NOMO-1 treated with dmso at 0.1 percent for 144 hours (cell line): Measurements from ENCODE around the gene TNKS1BP1.

ENCODE experiments used
- DNase-seq: peaks from one replicate; lab custom pipeline; 2025; ENCODE audit not compliant: unreplicated experiment; lab: John Stamatoyannopoulos, UW

TNKS1BP1 gene

DNA sequence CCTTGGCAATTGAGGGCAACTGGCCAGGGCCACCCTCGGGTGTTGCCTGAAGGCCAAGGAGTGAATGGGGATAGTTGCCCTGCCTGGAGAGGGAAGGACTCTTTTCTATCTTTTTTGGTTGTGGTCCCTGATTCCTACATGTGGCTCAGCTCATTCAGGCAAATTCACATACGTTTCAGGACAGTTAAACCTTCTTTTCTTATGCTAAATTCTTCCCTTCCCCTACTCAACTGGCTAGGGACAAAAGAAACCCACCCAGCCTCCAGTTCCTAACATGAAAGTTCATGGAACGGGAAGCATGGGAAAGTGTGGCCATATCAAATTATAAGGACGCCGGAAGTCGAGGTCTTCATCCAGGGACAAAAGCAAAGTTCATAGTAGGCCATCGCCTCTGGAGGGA is 61.4 kb downstream of the TNKS1BP1 start:
- no peak for DNase-seq

GRCh38 chr11:57262157-57262556 is 62.6 kb downstream of the TNKS1BP1 start:
- DNase-seq: no peak

DNA sequence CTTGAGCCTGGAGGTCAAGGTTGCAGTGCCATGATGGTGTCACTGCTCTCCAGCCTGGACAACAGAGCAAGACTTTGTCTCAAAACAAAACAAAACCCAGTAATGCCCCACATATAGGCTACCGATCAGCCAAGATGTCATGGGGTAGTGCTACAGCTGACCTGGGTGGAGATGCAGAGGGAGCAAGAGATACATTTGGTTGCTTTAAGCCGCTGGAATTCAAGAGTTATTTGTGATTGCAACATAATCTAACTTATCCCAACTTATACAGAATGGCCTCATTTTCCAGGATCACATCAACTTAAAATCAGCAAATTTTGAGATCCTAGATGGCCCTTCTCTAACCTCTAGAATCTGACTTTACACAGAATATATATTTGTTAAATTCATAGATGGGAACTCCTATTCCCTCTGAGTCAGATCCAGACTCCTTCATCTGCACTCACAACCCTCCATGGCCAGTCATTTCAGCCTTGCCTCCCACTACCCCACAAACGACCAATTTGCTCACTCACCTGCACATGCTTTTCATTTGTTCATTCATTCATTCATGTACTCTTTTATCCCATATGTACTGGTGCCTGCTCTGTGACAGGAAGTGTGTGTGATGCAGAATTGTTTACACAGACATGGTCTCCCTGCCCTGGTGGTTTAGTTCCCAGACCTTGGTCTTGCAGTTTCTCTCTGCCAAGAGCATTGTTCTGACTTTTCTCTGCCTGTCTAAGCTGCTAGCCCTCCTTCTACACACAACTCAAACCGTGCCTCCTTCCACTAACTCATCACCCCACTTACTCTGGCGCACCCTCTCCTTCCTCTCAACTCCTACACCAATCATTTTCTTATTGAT is 63.6 kb downstream of the TNKS1BP1 start:
- no peak for DNase-seq

DNA sequence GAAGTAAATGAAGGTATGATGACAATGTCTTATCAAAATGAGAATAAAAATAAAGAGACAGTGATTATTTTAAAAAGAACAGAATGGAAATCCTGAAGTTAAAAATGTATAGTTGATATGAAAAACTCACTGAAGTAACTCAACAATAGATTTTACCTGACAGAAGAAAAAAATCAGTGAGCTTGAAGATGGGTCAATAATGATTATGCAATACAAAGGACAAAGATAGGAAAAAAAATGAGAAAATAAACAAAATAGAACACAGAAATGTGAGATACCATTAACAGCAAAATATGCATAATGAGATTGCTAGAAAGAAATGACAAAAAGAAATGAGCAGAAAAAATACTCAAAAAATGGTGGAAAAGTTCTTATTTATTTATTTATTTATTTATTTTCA is 68.6 kb downstream of the TNKS1BP1 start:
- no peak for DNase-seq

GRCh38 chr11:57255618-57256017 is 69.1 kb downstream of the TNKS1BP1 start:
- no peak for DNase-seq

DNA sequence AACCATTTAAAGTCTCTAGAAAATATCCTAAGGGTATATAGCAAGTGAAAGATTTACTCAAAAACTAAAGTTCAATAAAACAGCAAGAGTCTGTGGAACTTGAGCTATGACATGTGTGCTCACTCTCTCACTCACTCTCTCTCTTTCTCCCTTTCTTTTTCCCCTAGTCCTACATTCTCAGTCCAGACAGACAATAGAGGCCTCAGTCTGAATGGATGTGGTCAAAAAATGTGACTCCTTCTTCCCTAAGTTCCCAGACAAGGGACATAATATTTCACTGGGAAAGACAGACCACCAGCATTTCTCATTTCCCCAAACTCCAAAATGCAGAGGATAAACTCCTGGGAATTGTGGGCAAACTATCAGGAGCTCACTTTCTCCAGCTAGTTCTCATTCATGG is 70.1 kb downstream of the TNKS1BP1 start:
- no peak for DNase-seq

DNA sequence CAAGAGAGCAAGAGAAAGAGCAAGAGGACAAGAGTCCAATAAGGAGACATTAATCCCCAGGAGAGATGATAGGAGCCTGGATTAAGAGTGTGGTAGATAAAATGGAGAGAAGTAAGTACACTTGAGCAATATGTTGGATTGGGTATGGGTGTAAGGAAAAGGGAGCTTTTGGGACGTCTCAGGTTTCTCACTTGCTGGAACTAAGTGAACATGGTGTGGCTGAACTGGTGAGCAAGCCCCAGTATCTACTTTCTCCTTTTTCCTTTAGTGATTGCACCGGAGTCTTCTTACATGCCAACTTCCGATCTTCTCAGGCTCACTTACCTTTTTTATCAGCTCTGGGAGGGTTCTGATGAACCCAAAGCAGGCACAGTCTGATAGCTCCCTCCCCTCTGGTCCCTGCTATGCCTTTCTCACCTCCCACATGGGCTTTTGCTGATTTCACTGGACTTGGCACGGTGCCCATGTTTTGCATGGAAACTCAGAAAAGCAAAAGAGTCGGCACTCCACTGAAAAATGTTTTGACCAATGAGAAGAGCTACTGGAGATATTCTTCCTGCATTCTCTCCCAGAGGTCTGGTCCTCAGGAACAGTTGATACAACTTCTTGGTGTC is 73.2 kb downstream of the TNKS1BP1 start:
- DNase-seq: no peak

DNA sequence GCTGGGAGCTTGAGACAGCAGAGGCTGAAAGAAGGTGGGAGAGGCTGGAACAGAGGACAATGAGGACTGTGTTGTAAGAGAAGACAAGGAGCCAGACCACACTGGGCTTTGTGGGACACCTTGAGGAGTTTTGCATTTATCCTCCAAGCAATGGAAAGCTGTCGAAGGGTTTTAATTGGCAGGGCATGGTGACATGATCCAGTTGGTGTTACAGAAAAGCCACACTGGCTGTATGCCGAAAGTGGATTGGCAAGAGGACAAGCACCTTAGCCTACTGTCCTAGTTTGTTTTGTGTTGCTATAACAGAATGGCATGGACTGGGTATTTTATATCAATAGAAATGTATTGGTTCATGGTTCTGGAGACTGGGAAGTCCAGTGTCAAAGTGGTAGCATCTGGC is 73.7 kb downstream of the TNKS1BP1 start:
- DNase-seq: no peak
